ENCODE measurements around the gene RSPH1. TPM values are rescaled to one million over a fixed set of nuclear protein-coding genes. Genes with fewer than 3 reads are reported as not detected.

Gene RSPH1
- polyA plus RNA-seq, 1 of the 3 experiments (the other 2 are of a cell fraction): 0.97 TPM

DNA sequence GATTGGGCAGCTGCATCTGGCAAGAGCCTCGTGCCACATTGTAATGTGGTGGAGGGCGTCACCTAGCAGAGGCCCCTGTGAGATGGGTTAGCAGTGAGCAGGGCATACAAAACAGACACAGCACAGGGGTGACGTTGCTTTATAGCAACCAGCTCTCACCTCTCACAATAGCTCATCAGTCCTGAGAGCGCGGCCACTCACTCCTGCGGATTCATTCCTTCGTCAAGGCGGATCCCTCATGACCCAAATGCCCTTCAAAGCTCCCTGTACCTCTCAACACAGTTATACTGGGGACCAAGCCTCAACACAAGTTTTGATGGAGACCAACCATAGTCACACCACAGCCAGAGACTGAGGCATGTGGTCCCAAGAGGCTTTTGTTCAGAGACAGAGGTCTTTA is 40.6 kb upstream of the RSPH1 start:
- no peak overlapping the region for H2AFZ ChIP-seq (ENCODE audit: low read depth)
- no peak overlapping the region for H3K4me3 ChIP-seq (ENCODE audit: low read depth in 2 of 2, low read length in 1 of 2)
- no peaks in the 10 kb centered on the region for H3K9me2 ChIP-seq
- WGBS (ENCODE audit: low lambda C conversion rate): 58% methylated on average over 2 of the region's 8 CpGs
- no peaks in the 10 kb centered on the region for H3K79me2 ChIP-seq (ENCODE audit: insufficient read depth)
- no peaks in the 10 kb centered on the region for H3K36me3 ChIP-seq (replicated peaks in 1 of 2; ENCODE audit: control insufficient read depth in 1 of 2, insufficient read depth in 2 of 2, low read length in 1 of 2)
- no peak for DNase-seq
- no peaks in the 10 kb centered on the region for H4K20me1 ChIP-seq (ENCODE audit: insufficient read depth)
- ChIA-PET CTCF (interaction anchor here (1.0 to 2.1 kb wide), 6 partner anchors 69 to 391 kb away, joined by 3 to 11 read pairs (median 3); no protein-coding TSS in a partner anchor), POLR2A (no interaction called here)
- H3K4me2 ChIP-seq: no peak overlapping the region
- no peaks in the 10 kb centered on the region for H3K27me3 ChIP-seq (ENCODE audit: insufficient read depth)
- no peaks in the 10 kb centered on the region for H3F3A ChIP-seq (replicated peaks; ENCODE audit: insufficient read depth)
- H3K27ac ChIP-seq (ENCODE audit: low read depth in 2 of 2, low read length in 1 of 2): no peak overlapping the region
- H3K4me1 ChIP-seq (ENCODE audit: control insufficient read depth in 1 of 2, insufficient read depth in 2 of 2, low read depth in 1 of 2, low read length in 1 of 2): peaks cover 0 to 26% of the 10 kb centered on the region in 2 experiments; a peak in 1 of 4 replicates
- TF ChIP-seq SMC3 (IDR thresholded peaks at IDR 0.05; ENCODE audit: low read depth, low read length): no peak
- TF ChIP-seq FOSL2 (IDR thresholded peaks at IDR 0.05; ENCODE audit: borderline replicate concordance, low read depth): no peak
- TF ChIP-seq, protein P1, sequence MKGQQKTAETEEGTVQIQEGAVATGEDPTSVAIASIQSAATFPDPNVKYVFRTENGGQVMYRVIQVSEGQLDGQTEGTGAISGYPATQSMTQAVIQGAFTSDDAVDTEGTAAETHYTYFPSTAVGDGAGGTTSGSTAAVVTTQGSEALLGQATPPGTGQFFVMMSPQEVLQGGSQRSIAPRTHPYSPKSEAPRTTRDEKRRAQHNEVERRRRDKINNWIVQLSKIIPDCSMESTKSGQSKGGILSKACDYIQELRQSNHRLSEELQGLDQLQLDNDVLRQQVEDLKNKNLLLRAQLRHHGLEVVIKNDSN (IDR thresholded peaks at IDR 0.05; ENCODE audit: borderline replicate concordance, low read depth): no peak
- TF ChIP-seq SIN3A (IDR thresholded peaks at IDR 0.05; ENCODE audit: borderline replicate concordance, low read depth, low read length): no peak
- TF ChIP-seq, protein P2, sequence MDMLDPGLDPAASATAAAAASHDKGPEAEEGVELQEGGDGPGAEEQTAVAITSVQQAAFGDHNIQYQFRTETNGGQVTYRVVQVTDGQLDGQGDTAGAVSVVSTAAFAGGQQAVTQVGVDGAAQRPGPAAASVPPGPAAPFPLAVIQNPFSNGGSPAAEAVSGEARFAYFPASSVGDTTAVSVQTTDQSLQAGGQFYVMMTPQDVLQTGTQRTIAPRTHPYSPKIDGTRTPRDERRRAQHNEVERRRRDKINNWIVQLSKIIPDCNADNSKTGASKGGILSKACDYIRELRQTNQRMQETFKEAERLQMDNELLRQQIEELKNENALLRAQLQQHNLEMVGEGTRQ (IDR thresholded peaks at IDR 0.05; ENCODE audit: borderline replicate concordance, low read depth, low read length): no peak
- no peak for TF ChIP-seq RAD21 (IDR thresholded peaks at IDR 0.05; ENCODE audit: low read length)
- no peak for TF ChIP-seq MEF2A (IDR thresholded peaks at IDR 0.05; ENCODE audit: borderline replicate concordance, low read depth)
- no peak for TF ChIP-seq GATA2 (CRISPR knock-in tag; IDR thresholded peaks at IDR 0.05)
- no peaks in the 10 kb centered on the region for H3K9me3 ChIP-seq
- H3K9ac ChIP-seq: no peak overlapping the region

DNA sequence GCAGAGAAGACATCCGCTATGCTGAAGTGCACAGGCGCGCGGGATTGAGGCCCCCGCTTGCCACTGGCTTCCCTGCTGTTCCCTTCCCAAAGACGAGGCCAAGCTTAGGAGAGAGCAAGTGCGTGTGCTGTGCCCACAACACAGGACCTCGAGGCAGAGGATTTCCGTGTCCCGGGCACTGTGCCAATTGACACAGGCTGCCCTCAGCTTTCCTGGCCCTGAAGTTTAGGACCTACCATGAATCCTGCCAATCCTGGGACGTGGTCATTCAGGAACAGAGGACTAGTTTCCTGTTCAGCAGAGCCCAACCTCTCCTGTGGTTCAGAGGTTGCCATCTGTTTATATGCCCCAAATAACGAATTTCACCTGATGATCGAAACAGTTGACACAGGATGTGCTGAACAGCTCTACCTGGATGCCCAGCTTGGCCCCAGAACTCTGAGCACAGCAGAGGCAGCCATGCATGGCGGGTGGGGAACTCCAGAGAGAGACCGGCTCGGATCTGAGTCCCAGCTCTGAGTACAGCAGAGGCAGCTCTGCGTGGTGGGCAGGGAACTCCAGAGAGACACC is 39.7 kb upstream of the RSPH1 start:
- H2AFZ ChIP-seq (ENCODE audit: low read depth): no peak overlapping the region
- no peak overlapping the region for H3K9ac ChIP-seq
- H3K4me2 ChIP-seq: no peak overlapping the region
- no peak overlapping the region for H3K4me3 ChIP-seq (ENCODE audit: low read depth in 2 of 2, low read length in 1 of 2)
- CTCF ChIA-PET: interaction anchor here (1.1 to 2.1 kb wide), 2 partner anchors 277 to 390 kb away, joined by 3 to 11 read pairs; no protein-coding TSS in a partner anchor
- H3K9me3 ChIP-seq: no peaks in the 10 kb centered on the region
- peaks cover 0 to 26% of the 10 kb centered on the region in 2 experiments; a peak in 1 of 4 replicates for H3K4me1 ChIP-seq (ENCODE audit: control insufficient read depth in 1 of 2, insufficient read depth in 2 of 2, low read depth in 1 of 2, low read length in 1 of 2)
- no peaks in the 10 kb centered on the region for H3K79me2 ChIP-seq (ENCODE audit: insufficient read depth)
- H3K36me3 ChIP-seq (replicated peaks in 1 of 2; ENCODE audit: control insufficient read depth in 1 of 2, insufficient read depth in 2 of 2, low read length in 1 of 2): no peaks in the 10 kb centered on the region
- H3K27me3 ChIP-seq (ENCODE audit: insufficient read depth): no peaks in the 10 kb centered on the region
- H3K27ac ChIP-seq (ENCODE audit: low read depth in 2 of 2, low read length in 1 of 2): no peak overlapping the region
- H4K20me1 ChIP-seq (ENCODE audit: insufficient read depth): no peaks in the 10 kb centered on the region
- TF ChIP-seq, protein P1 (IDR thresholded peaks at IDR 0.05; ENCODE audit: borderline replicate concordance, low read depth): no peak
- TF ChIP-seq JUND (IDR thresholded peaks at IDR 0.05) (no peak), NFIC (IDR thresholded peaks at IDR 0.05; ENCODE audit: borderline replicate concordance) (no peak), RXRA (IDR thresholded peaks at IDR 0.05; ENCODE audit: borderline replicate concordance, low read depth) (no peak), EZH2phosphoT487 (IDR thresholded peaks at IDR 0.05; ENCODE audit: borderline replicate concordance, low read depth) (no peak)
- TF ChIP-seq, protein P3, sequence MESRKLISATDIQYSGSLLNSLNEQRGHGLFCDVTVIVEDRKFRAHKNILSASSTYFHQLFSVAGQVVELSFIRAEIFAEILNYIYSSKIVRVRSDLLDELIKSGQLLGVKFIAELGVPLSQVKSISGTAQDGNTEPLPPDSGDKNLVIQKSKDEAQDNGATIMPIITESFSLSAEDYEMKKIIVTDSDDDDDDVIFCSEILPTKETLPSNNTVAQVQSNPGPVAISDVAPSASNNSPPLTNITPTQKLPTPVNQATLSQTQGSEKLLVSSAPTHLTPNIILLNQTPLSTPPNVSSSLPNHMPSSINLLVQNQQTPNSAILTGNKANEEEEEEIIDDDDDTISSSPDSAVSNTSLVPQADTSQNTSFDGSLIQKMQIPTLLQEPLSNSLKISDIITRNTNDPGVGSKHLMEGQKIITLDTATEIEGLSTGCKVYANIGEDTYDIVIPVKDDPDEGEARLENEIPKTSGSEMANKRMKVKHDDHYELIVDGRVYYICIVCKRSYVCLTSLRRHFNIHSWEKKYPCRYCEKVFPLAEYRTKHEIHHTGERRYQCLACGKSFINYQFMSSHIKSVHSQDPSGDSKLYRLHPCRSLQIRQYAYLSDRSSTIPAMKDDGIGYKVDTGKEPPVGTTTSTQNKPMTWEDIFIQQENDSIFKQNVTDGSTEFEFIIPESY (IDR thresholded peaks at IDR 0.05; ENCODE audit: borderline replicate concordance, low read depth): no peak
- TF ChIP-seq, protein P4, sequence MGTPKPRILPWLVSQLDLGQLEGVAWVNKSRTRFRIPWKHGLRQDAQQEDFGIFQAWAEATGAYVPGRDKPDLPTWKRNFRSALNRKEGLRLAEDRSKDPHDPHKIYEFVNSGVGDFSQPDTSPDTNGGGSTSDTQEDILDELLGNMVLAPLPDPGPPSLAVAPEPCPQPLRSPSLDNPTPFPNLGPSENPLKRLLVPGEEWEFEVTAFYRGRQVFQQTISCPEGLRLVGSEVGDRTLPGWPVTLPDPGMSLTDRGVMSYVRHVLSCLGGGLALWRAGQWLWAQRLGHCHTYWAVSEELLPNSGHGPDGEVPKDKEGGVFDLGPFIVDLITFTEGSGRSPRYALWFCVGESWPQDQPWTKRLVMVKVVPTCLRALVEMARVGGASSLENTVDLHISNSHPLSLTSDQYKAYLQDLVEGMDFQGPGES (IDR thresholded peaks at IDR 0.05; ENCODE audit: low read depth, low read length): no peak
- TF ChIP-seq, protein P5, sequence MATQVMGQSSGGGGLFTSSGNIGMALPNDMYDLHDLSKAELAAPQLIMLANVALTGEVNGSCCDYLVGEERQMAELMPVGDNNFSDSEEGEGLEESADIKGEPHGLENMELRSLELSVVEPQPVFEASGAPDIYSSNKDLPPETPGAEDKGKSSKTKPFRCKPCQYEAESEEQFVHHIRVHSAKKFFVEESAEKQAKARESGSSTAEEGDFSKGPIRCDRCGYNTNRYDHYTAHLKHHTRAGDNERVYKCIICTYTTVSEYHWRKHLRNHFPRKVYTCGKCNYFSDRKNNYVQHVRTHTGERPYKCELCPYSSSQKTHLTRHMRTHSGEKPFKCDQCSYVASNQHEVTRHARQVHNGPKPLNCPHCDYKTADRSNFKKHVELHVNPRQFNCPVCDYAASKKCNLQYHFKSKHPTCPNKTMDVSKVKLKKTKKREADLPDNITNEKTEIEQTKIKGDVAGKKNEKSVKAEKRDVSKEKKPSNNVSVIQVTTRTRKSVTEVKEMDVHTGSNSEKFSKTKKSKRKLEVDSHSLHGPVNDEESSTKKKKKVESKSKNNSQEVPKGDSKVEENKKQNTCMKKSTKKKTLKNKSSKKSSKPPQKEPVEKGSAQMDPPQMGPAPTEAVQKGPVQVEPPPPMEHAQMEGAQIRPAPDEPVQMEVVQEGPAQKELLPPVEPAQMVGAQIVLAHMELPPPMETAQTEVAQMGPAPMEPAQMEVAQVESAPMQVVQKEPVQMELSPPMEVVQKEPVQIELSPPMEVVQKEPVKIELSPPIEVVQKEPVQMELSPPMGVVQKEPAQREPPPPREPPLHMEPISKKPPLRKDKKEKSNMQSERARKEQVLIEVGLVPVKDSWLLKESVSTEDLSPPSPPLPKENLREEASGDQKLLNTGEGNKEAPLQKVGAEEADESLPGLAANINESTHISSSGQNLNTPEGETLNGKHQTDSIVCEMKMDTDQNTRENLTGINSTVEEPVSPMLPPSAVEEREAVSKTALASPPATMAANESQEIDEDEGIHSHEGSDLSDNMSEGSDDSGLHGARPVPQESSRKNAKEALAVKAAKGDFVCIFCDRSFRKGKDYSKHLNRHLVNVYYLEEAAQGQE (IDR thresholded peaks at IDR 0.05; ENCODE audit: low read depth, low read length): no peak
- H3F3A ChIP-seq (replicated peaks; ENCODE audit: insufficient read depth): no peaks in the 10 kb centered on the region
- POLR2A ChIA-PET: no interaction called here
- 56% methylated on average over 9 of the region's 17 CpGs for WGBS (ENCODE audit: low lambda C conversion rate)
- H3K9me2 ChIP-seq: no peaks in the 10 kb centered on the region
- DNase-seq: no peak
